Retinal pigment epithelial cell (primary cell): ENCODE measurements around the gene CDK5RAP3.
"Not testable (repeated sequence)": the region's sequence is repeated elsewhere in the genome, so short reads cannot be mapped to it uniquely, and the experiment has no call there.

Experiments used
- DNase-seq: peaks from one replicate; pipeline ENCODE4 v3.0.0-alpha.2; 2010; ENCODE audit warnings: low read depth
- H3K4me3 ChIP-seq: 2 replicates; pipeline ENCODE4 v1.5.1; 2011; ENCODE audit warnings: mild to moderate bottlenecking, low read length, control low read depth, moderate library complexity
- TF ChIP-seq, protein P1 (sequence below): conservative IDR thresholded peaks from 2 replicates; pipeline ENCODE4 v1.5.1; 2011; ENCODE audit warnings: low read depth, low read length, control low read depth, inconsistent platforms

CDK5RAP3 gene

GRCh38 chr17:47987240-47987835, 16.4 kb downstream of the CDK5RAP3 start:
- DNase-seq = no peak
- TF ChIP-seq, protein P1, sequence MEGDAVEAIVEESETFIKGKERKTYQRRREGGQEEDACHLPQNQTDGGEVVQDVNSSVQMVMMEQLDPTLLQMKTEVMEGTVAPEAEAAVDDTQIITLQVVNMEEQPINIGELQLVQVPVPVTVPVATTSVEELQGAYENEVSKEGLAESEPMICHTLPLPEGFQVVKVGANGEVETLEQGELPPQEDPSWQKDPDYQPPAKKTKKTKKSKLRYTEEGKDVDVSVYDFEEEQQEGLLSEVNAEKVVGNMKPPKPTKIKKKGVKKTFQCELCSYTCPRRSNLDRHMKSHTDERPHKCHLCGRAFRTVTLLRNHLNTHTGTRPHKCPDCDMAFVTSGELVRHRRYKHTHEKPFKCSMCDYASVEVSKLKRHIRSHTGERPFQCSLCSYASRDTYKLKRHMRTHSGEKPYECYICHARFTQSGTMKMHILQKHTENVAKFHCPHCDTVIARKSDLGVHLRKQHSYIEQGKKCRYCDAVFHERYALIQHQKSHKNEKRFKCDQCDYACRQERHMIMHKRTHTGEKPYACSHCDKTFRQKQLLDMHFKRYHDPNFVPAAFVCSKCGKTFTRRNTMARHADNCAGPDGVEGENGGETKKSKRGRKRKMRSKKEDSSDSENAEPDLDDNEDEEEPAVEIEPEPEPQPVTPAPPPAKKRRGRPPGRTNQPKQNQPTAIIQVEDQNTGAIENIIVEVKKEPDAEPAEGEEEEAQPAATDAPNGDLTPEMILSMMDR = no peak
- H3K4me3 ChIP-seq = no peak overlapping the region

GRCh38 chr17:47988445-47988844, 17.5 kb downstream of the CDK5RAP3 start:
- not testable (repeated sequence) for DNase-seq, H3K4me3 ChIP-seq

DNA sequence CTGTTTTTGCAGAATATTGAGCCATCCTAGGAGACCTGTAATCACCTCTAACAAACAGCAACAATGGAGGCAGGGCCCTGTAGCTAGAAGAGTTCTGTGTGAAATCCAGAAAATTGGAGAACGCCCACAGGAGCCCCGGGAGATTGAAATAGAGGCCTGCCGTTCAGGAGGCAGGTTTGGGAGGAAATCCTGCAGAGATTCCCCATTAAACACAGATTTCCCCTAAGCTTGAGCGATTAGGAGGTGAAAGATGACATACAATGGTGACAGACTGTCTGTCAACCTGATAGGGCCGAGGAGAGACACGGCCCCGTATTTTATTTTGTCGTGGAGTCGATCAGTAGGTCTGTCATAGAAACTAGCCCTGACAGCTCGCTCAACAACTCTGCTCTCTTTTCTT, 18.2 kb downstream of the CDK5RAP3 start:
- no peak for DNase-seq

DNA sequence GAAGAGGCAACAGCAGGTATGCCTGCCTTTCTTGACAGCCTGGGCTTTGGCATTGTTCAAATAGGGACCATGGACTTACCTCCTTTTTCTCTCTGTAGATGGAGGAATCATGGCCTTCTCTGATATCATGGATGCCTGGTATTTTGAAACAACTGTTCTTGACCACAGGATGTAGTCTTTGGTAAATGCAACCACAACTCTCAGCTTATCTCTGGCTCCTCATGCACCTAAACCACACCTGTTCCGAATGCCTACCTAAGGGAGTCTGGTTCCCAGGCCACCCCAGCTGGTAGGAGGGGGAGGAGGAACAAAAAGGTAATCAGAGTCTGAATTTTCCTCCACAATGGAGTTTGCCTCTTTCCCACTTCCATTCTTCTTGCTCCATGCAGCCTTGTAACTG, 18.8 kb downstream of the CDK5RAP3 start:
- no peak for DNase-seq
- TF ChIP-seq, protein P1 = no peak
- H3K4me3 ChIP-seq = no peak overlapping the region

More for the DNA sequence above, 18.2 kb downstream of the CDK5RAP3 start:
- TF ChIP-seq, protein P1 = no peak
- no peak overlapping the region for H3K4me3 ChIP-seq

DNA sequence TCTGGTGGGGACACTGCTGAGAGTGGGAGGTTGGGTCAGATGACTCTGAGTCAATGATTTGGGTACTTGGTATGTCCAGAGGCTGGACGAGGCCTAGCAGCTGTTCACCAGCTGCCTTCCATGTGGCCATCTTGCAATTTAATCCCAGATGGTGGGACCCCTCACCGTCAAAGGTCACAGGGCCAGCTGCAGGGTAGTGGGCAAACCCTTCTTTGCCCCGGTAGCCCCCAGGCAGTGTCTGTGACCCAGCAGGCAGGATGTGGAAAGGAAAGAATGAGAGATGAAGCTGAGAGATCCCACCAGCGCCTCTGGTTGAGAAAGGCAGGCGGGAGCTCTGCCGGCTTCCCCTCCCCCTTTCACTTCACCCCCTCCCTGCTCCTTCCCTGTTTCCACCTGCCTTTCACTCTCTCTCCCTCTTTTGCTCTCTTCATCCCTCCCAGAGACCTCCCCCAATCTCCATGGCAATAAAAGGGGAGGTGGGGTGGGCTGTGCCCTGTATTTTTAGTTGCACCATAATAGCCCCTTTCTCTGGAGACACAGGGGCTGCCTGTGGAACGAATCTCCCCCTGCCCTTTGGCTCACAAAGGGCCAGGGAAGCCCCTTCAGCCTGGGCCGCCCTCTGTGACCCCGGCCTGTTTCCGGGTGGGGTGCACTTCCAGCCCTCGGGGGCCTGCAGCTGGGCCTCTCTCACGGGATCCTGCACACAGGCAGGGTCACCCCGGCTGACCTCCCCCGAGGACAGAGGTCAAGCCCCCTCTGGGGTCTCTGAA, 20.2 kb downstream of the CDK5RAP3 start:
- DNase-seq = no peak
- TF ChIP-seq, protein P1 = no peak
- no peak overlapping the region for H3K4me3 ChIP-seq

- DNase-seq = no peak
- H3K4me3 ChIP-seq = no peak overlapping the region
- TF ChIP-seq, protein P1 = no peak
These were observed 21.3 kb downstream of the CDK5RAP3 start for GRCh38 chr17:47992216-47992615.

GRCh38 chr17:47993031-47993564, 22.2 kb downstream of the CDK5RAP3 start:
- TF ChIP-seq, protein P1 = no peak
- no peak for DNase-seq
- H3K4me3 ChIP-seq = no peak overlapping the region
